ENCODE data around the gene RNF166.
A peak's percentile ranks its signal among the peaks of the same experiment; 100 is the strongest.

RNF166 gene

GRCh38 chr16:88750854-88751253 is 44.6 kb upstream of the RNF166 start:
- no peak for DNase-seq (ENCODE audit: low read depth)
- TF ChIP-seq CTCF (IDR thresholded peaks at IDR 0.05; ENCODE audit: low read length, missing control alignments): no peak
- H3K4me3 ChIP-seq (replicated peaks; ENCODE audit: low read depth, low read length): no peak overlapping the region

- no peak for DNase-seq (ENCODE audit: low read depth)
- H3K4me3 ChIP-seq (replicated peaks; ENCODE audit: low read depth, low read length): no peak overlapping the region
- no peak for TF ChIP-seq CTCF (IDR thresholded peaks at IDR 0.05; ENCODE audit: low read length, missing control alignments)
Measured at GRCh38 chr16:88749358-88749757, 43.1 kb upstream of the RNF166 start.

DNA sequence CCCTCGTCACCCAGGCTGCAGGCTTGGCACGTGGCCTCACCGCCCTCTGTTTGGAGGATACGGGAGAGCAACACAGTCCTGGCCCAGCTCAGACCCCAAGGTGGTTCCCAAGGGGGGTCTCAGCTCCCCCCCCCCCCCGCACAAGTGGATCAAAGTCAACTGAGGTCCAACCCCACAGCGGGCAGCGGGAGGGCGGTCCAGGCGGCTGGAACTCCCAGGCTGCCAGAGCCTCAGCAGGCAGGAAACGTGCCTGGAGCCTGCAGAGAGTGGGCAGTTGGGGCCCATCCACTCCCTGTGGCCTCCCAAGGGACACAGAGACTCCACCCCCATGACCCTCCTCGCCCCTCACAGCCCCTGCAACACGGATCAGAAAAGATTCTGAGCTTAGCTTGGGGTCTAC is 42.2 kb upstream of the RNF166 start:
- no peak overlapping the region for H3K4me3 ChIP-seq (replicated peaks; ENCODE audit: low read depth, low read length)
- no peak for DNase-seq (ENCODE audit: low read depth)
- TF ChIP-seq CTCF (IDR thresholded peaks at IDR 0.05; ENCODE audit: low read length, missing control alignments): no peak

DNA sequence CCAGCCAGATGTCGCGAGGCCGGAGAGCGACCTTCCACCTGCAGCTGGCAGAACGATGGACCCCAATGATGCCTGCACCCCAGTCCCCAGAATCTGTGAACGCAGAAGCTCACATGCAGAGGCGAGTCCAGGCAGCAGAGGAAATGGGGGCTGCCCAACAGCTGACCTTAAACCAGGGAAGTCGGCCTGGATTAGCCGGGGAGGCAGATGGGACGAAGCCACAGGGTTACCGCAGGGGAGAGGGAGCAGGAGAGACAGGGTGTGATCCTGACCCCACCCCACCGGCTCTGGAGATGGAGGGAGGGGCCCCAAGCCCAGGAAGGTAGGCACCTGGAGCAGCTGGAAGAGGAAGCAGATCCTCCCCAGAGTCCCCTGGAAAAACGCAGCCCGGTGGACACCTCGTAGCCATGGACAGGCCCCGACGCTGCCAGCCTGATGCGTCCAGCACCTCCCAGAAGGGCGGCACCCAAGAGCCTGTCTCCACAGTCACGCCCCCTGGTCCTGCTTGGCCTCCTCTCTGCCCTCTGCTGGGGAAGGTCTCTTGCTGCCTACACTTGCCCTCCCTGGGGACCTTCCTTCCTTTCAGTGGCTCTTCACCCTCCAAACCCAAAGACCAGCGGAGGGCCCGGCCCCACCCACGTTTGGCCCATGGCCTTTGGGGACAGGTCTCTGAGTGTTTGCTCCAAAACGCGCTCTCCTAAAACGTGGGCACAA is 41.5 kb upstream of the RNF166 start:
- peak; percentile 29 for TF ChIP-seq CTCF (IDR thresholded peaks at IDR 0.05; ENCODE audit: low read length, missing control alignments)
- DNase-seq (ENCODE audit: low read depth): peak; percentile 32
- H3K4me3 ChIP-seq (replicated peaks; ENCODE audit: low read depth, low read length): no peak overlapping the region

DNA sequence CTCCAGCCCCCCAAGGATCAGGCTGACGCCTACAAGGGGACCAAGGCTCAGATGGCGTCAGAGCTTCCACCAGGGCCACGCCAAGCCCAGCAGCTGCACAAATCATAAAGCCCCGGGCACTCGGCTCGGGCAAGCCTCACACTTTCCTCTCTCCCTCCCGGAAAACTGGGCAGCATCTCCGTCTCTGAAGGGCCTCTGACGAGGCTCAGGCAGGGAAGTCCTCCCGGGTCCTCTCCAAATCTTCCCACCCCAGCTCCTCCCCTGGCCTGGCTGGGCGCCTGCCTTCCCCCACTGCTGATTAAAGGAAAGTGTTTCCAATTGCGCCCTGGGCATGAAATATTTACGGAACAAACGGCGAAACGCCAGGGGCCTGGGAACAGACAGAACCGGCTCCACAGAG is 40.3 kb upstream of the RNF166 start:
- TF ChIP-seq CTCF (IDR thresholded peaks at IDR 0.05; ENCODE audit: low read length, missing control alignments): no peak

DNA sequence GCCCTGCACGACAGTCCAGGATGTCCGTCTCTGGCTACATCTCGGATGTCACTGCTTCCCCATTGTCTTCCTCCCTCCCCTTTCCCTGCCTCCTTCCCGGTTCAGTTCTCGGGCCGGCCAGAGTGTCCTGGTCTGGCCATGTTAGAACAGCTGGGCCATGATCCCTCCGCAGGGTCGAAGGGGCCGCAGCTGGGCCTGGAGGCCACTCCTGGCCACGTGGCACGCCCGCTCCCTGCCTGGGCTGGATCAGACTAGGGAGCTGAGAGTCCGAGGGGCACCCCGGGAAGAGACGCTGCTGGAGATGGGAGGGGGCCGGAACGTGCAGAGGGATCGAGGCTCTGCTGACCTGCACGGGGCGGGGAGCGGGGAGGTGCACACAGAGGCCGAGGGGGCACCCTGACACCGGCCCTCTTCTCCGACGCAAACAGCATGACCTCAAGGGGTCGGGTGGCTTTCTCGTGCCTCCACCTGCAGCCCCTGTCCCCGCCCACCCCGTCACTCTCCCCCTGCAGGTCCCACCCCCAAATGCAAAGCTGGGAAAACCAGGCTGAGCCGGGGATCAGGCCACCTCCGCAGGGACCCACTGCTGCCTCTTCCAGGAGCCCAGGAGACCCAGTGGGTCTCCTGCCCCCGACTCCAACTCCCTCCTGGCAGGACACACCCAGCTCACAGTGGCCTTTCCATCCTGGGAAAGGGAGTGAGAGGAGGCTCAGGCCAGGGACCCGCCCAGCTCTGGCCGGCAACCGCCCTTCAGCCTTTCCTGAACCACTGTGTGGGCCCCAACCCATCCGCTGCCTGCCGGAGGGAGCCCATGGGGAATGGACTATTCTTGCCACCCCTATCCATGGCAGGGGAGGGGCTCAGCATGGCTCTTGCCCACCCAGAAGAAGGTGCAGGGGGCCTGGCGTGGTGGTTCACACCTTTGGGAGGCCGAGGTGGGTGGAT is 38.6 kb upstream of the RNF166 start:
- no peak for TF ChIP-seq CTCF (IDR thresholded peaks at IDR 0.05; ENCODE audit: low read length, missing control alignments)
- H3K4me3 ChIP-seq (replicated peaks; ENCODE audit: low read depth, low read length): no peak overlapping the region
- no peak for DNase-seq (ENCODE audit: low read depth)

More for the DNA sequence above, 40.3 kb upstream of the RNF166 start:
- H3K4me3 ChIP-seq (replicated peaks; ENCODE audit: low read depth, low read length): no peak overlapping the region
- DNase-seq (ENCODE audit: low read depth): no peak

Data from fibroblast of pulmonary artery (primary cell).